Measurements from ENCODE around the gene LSM14A.
"Not testable (repeated sequence)": the region's sequence is repeated elsewhere in the genome, so short reads cannot be mapped to it uniquely, and the experiment has no call there.

LSM14A gene

GRCh38 chr19:34171877-34172660 lies at the start of gene LSM14A:
Gene LSM14A, plus strand, starts transcription at chr19:34172504. Its CDS starts 139 bp downstream, at chr19:34172643.
- peak; percentile 76 for DNase-seq

GRCh38 chr19:34124828-34125227 lies 47.5 kb upstream of the LSM14A start:
- no peak for DNase-seq

GRCh38 chr19:34126966-34127365 lies 45.3 kb upstream of the LSM14A start:
- no peak for DNase-seq

- no peak for DNase-seq
These were observed 44.6 kb upstream of the LSM14A start for GRCh38 chr19:34127684-34128189.

- no peak for DNase-seq
These were observed 43.6 kb upstream of the LSM14A start for GRCh38 chr19:34128558-34129250.

GRCh38 chr19:34131100-34131499 lies 41.2 kb upstream of the LSM14A start:
- DNase-seq, result no peak

- not testable (repeated sequence) for DNase-seq
These were observed 40.2 kb upstream of the LSM14A start for GRCh38 chr19:34132145-34132544.

GRCh38 chr19:34132706-34133105 lies 39.6 kb upstream of the LSM14A start:
- DNase-seq, result not testable (repeated sequence)

GRCh38 chr19:34134190-34135053 lies 37.9 kb upstream of the LSM14A start:
- DNase-seq, result peak; percentile 27

GRCh38 chr19:34135054-34135800 lies 37.1 kb upstream of the LSM14A start:
- DNase-seq, result no peak

- DNase-seq, result no peak
These were observed 36.3 kb upstream of the LSM14A start for GRCh38 chr19:34135821-34136611.

GRCh38 chr19:34141025-34141424 lies 31.3 kb upstream of the LSM14A start:
- no peak for DNase-seq

GRCh38 chr19:34142440-34142839 lies 29.9 kb upstream of the LSM14A start:
- DNase-seq, result no peak

GRCh38 chr19:34145741-34146202 lies 26.5 kb upstream of the LSM14A start:
- no peak for DNase-seq

- no peak for DNase-seq
These were observed 23.6 kb upstream of the LSM14A start for GRCh38 chr19:34148658-34149185.

GRCh38 chr19:34149873-34150272 lies 22.4 kb upstream of the LSM14A start:
- DNase-seq, result no peak

GRCh38 chr19:34150558-34150957 lies 21.7 kb upstream of the LSM14A start:
- DNase-seq, result no peak

- DNase-seq, result no peak
These were observed 20.9 kb upstream of the LSM14A start for GRCh38 chr19:34151439-34151838.

- DNase-seq, result no peak
These were observed 17.9 kb upstream of the LSM14A start for GRCh38 chr19:34154401-34154800.

GRCh38 chr19:34155686-34156085 lies 16.6 kb upstream of the LSM14A start:
- DNase-seq, result no peak

GRCh38 chr19:34158966-34159365 lies 13.3 kb upstream of the LSM14A start:
- not testable (repeated sequence) for DNase-seq

All from GOT3 (cell line).